HG03342 (cell line): ENCODE measurements around the gene PPP2R5C.

Experiments used
- ATAC-seq: cut with Tn5 transposase; IDR thresholded peaks from one replicate; pipeline ENCODE4 v1.9.1; 2021; ENCODE audit warnings: mild to moderate bottlenecking, moderate library complexity; ENCODE audit not compliant: unreplicated experiment

Gene PPP2R5C

GRCh38 chr14:101937926-101938767 is 176.6 kb downstream of the PPP2R5C start:
- no peak for ATAC-seq

- ATAC-seq: no peak
These were observed 178.2 kb downstream of the PPP2R5C start for GRCh38 chr14:101939646-101940170.

- ATAC-seq: no peak
These were observed 182.9 kb downstream of the PPP2R5C start for GRCh38 chr14:101944451-101944850.

- no peak for ATAC-seq
These were observed 183.7 kb downstream of the PPP2R5C start for GRCh38 chr14:101945171-101945570.

GRCh38 chr14:101947577-101947903 is 186.0 kb downstream of the PPP2R5C start:
- peak; percentile 3 for ATAC-seq

GRCh38 chr14:101947904-101948665 is 186.6 kb downstream of the PPP2R5C start:
- ATAC-seq: peak; percentile 96

GRCh38 chr14:101948666-101949216 is 187.2 kb downstream of the PPP2R5C start:
- peak; percentile 1 for ATAC-seq

GRCh38 chr14:101950100-101950499 is 188.6 kb downstream of the PPP2R5C start:
- ATAC-seq: no peak

- ATAC-seq: no peak
These were observed 189.2 kb downstream of the PPP2R5C start for GRCh38 chr14:101950516-101951215.

GRCh38 chr14:101953151-101953550 is 191.6 kb downstream of the PPP2R5C start:
- ATAC-seq: no peak

GRCh38 chr14:101954501-101954900 is 193.0 kb downstream of the PPP2R5C start:
- no peak for ATAC-seq

GRCh38 chr14:101955695-101956161 is 194.2 kb downstream of the PPP2R5C start:
- no peak for ATAC-seq

- ATAC-seq: no peak
These were observed 194.8 kb downstream of the PPP2R5C start for GRCh38 chr14:101956179-101956885.

GRCh38 chr14:101957406-101958234 is 196.1 kb downstream of the PPP2R5C start:
- ATAC-seq: no peak

- no peak for ATAC-seq
These were observed 197.1 kb downstream of the PPP2R5C start for GRCh38 chr14:101958418-101959180.

- no peak for ATAC-seq
These were observed 197.8 kb downstream of the PPP2R5C start for GRCh38 chr14:101959277-101959676.

- no peak for ATAC-seq
These were observed 198.7 kb downstream of the PPP2R5C start for GRCh38 chr14:101960225-101960624.

- ATAC-seq: no peak
These were observed 199.7 kb downstream of the PPP2R5C start for GRCh38 chr14:101961011-101961721.
